ENCODE measurements around the gene RAB9A.

DNA sequence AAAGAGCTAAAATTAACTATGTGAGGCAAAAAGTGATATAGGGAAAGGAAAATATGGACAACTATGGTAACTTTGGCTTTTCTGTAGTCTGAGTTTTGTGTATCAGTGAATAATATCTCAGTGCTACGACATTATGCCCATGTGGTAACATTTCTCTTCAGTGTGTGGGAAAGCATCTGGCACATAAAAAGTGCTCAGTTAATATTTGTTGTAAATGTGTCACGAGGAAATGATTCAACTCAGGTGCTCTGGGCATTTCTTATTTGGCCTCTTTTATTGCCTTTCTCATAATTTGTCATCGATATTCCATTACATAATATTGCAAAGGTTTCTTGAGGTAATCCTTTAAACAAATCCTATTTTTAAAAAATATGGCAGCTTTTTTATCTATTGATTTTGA is 63.2 kb downstream of the RAB9A start:
- TF ChIP-seq, protein P1, sequence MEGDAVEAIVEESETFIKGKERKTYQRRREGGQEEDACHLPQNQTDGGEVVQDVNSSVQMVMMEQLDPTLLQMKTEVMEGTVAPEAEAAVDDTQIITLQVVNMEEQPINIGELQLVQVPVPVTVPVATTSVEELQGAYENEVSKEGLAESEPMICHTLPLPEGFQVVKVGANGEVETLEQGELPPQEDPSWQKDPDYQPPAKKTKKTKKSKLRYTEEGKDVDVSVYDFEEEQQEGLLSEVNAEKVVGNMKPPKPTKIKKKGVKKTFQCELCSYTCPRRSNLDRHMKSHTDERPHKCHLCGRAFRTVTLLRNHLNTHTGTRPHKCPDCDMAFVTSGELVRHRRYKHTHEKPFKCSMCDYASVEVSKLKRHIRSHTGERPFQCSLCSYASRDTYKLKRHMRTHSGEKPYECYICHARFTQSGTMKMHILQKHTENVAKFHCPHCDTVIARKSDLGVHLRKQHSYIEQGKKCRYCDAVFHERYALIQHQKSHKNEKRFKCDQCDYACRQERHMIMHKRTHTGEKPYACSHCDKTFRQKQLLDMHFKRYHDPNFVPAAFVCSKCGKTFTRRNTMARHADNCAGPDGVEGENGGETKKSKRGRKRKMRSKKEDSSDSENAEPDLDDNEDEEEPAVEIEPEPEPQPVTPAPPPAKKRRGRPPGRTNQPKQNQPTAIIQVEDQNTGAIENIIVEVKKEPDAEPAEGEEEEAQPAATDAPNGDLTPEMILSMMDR (IDR thresholded peaks at IDR 0.05) = no peak
- TF ChIP-seq TCF7L2 (IDR thresholded peaks at IDR 0.05; ENCODE audit: low read depth, low read length) (no peak), POLR2AphosphoS5 (IDR thresholded peaks at IDR 0.05; ENCODE audit: low read depth, low read length) (no peak)
